ENCODE measurements around the gene ZBTB21. TPM values are rescaled to one million over a fixed set of nuclear protein-coding genes. Genes with fewer than 3 reads are reported as not detected.

Gene ZBTB21
- total and polyA plus RNA-seq, 9 of the 15 experiments (the other 6 are each of a cell fraction or from before 2014, with no cell fraction given): 2.2 to 15.2 (median 8.7) TPM

DNA sequence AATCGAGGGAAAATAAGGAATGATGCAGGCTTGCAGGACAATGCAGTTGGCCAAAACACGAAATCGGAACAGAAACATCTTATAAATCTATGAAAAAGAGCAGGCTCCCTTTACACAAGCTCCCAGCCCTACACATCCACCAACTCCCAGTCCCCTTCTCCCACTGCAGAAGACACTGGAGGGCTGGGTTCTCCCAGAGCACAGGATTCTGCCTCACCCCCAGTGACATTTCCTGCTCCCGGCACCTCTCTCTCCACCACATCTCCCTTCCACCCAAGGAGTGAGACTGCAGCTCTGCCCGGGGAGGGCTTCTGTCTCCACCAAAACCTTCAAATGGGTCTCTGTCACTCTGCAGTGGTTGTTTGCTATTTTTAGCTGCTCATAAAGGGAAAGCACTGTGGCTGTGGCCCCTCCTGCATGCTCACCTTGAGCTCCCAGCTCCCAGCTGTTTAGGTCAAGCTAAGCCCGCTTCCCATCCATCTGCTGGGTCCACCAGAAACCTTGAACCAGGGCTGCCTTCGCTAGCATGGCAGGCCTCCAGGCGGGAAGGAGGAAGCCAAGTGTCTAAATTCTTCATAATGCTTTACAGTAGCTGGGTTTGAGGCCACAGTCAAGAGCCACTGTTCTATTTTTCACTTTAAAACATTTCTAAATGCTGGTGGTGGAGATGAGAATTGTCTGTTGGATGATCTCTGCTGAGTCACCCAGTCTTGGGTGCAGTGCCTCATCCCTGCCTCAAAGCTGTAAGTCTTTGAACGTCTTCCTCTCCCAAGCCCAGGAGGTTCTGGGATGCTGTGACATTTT lies 53.0 kb downstream of the ZBTB21 start (continued):
- TF ChIP-seq, protein P1, sequence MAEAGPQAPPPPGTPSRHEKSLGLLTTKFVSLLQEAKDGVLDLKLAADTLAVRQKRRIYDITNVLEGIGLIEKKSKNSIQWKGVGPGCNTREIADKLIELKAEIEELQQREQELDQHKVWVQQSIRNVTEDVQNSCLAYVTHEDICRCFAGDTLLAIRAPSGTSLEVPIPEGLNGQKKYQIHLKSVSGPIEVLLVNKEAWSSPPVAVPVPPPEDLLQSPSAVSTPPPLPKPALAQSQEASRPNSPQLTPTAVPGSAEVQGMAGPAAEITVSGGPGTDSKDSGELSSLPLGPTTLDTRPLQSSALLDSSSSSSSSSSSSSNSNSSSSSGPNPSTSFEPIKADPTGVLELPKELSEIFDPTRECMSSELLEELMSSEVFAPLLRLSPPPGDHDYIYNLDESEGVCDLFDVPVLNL (CRISPR knock-in tag; IDR thresholded peaks at IDR 0.05; ENCODE audit: low read depth): no peak
- TF ChIP-seq, protein P2, sequence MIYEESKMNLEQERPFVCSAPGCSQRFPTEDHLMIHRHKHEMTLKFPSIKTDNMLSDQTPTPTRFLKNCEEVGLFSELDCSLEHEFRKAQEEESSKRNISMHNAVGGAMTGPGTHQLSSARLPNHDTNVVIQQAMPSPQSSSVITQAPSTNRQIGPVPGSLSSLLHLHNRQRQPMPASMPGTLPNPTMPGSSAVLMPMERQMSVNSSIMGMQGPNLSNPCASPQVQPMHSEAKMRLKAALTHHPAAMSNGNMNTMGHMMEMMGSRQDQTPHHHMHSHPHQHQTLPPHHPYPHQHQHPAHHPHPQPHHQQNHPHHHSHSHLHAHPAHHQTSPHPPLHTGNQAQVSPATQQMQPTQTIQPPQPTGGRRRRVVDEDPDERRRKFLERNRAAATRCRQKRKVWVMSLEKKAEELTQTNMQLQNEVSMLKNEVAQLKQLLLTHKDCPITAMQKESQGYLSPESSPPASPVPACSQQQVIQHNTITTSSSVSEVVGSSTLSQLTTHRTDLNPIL (CRISPR knock-in tag; IDR thresholded peaks at IDR 0.05): no peak
- peak; percentile 71; the same call in 1 of the 2 replicates for TF ChIP-seq GATA2 (CRISPR knock-in tag; IDR thresholded peaks at IDR 0.05)
- TF ChIP-seq CEBPG (CRISPR knock-in tag; IDR thresholded peaks at IDR 0.05): no peak
- no peak for TF ChIP-seq CEBPG (tag; conservative IDR thresholded peaks at IDR 0.05 in 1 of 2, IDR thresholded peaks at IDR 0.05 in 1 of 2)
- peak; percentile 23 for TF ChIP-seq BRD9 (IDR thresholded peaks at IDR 0.05; ENCODE audit: low read depth, partially characterized antibody)
- no peak for TF ChIP-seq ZNF282 (CRISPR knock-in tag; IDR thresholded peaks at IDR 0.05)
- no peak for TF ChIP-seq NFIC (IDR thresholded peaks at IDR 0.05)
- no peak for TF ChIP-seq PRMT5 (CRISPR knock-in tag; IDR thresholded peaks at IDR 0.05)
- TF ChIP-seq, protein P3, sequence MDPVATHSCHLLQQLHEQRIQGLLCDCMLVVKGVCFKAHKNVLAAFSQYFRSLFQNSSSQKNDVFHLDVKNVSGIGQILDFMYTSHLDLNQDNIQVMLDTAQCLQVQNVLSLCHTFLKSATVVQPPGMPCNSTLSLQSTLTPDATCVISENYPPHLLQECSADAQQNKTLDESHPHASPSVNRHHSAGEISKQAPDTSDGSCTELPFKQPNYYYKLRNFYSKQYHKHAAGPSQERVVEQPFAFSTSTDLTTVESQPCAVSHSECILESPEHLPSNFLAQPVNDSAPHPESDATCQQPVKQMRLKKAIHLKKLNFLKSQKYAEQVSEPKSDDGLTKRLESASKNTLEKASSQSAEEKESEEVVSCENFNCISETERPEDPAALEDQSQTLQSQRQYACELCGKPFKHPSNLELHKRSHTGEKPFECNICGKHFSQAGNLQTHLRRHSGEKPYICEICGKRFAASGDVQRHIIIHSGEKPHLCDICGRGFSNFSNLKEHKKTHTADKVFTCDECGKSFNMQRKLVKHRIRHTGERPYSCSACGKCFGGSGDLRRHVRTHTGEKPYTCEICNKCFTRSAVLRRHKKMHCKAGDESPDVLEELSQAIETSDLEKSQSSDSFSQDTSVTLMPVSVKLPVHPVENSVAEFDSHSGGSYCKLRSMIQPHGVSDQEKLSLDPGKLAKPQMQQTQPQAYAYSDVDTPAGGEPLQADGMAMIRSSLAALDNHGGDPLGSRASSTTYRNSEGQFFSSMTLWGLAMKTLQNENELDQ (CRISPR knock-in tag; IDR thresholded peaks at IDR 0.05; ENCODE audit: borderline replicate concordance): no peak
- TF ChIP-seq LARP7 (IDR thresholded peaks at IDR 0.05): no peak
- TF ChIP-seq, protein P4, sequence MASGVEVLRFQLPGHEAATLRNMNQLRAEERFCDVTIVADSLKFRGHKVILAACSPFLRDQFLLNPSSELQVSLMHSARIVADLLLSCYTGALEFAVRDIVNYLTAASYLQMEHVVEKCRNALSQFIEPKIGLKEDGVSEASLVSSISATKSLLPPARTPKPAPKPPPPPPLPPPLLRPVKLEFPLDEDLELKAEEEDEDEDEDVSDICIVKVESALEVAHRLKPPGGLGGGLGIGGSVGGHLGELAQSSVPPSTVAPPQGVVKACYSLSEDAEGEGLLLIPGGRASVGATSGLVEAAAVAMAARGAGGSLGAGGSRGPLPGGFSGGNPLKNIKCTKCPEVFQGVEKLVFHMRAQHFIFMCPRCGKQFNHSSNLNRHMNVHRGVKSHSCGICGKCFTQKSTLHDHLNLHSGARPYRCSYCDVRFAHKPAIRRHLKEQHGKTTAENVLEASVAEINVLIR (CRISPR knock-in tag; IDR thresholded peaks at IDR 0.05): no peak
- TF ChIP-seq RBM14 (IDR thresholded peaks at IDR 0.05; ENCODE audit: borderline replicate concordance, insufficient read depth, low read depth, low read length): no peak
- TF ChIP-seq HOXB6 (CRISPR knock-in tag; IDR thresholded peaks at IDR 0.05; ENCODE audit: borderline replicate concordance): no peak
- TF ChIP-seq MBD2 (IDR thresholded peaks at IDR 0.05; ENCODE audit: borderline replicate concordance, low read depth): no peak
- TF ChIP-seq, protein P5, sequence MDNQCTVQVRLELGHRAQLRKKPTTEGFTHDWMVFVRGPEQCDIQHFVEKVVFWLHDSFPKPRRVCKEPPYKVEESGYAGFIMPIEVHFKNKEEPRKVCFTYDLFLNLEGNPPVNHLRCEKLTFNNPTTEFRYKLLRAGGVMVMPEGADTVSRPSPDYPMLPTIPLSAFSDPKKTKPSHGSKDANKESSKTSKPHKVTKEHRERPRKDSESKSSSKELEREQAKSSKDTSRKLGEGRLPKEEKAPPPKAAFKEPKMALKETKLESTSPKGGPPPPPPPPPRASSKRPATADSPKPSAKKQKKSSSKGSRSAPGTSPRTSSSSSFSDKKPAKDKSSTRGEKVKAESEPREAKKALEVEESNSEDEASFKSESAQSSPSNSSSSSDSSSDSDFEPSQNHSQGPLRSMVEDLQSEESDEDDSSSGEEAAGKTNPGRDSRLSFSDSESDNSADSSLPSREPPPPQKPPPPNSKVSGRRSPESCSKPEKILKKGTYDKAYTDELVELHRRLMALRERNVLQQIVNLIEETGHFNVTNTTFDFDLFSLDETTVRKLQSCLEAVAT (IDR thresholded peaks at IDR 0.05): no peak
- TF ChIP-seq, protein P6, sequence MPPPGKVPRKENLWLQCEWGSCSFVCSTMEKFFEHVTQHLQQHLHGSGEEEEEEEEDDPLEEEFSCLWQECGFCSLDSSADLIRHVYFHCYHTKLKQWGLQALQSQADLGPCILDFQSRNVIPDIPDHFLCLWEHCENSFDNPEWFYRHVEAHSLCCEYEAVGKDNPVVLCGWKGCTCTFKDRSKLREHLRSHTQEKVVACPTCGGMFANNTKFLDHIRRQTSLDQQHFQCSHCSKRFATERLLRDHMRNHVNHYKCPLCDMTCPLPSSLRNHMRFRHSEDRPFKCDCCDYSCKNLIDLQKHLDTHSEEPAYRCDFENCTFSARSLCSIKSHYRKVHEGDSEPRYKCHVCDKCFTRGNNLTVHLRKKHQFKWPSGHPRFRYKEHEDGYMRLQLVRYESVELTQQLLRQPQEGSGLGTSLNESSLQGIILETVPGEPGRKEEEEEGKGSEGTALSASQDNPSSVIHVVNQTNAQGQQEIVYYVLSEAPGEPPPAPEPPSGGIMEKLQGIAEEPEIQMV (tag; conservative IDR thresholded peaks at IDR 0.05; ENCODE audit: low read depth): no peak
- TF ChIP-seq PRPF4 (IDR thresholded peaks at IDR 0.05; ENCODE audit: insufficient read depth, low read depth, low read length, poor library complexity, severe bottlenecking): no peak

All from K562 (cell line).